LNCaP clone FGC (cell line): ENCODE results near the gene ISYNA1.

Experiments
- DNase-seq: peaks from one replicate; pipeline ENCODE4 v3.0.0-alpha.2; 2011; ENCODE audit warnings: low read depth
- H3K4me3 ChIP-seq: 2 replicates; pipeline ENCODE4 v1.5.1; 2011; ENCODE audit warnings: mild to moderate bottlenecking, low read depth, low read length, control low read depth
- CTCF ChIP-seq: IDR thresholded peaks from 2 replicates; pipeline ENCODE4 v1.5.1; 2012; ENCODE audit warnings: mild to moderate bottlenecking; ENCODE audit not compliant: control insufficient read depth, insufficient read depth; ENCODE audit errors: extremely low read depth

The ISYNA1 gene

GRCh38 chr19:18457483-18458331 lies 19.8 kb upstream of the ISYNA1 start:
- no peak overlapping the region for H3K4me3 ChIP-seq
- no peak for TF ChIP-seq CTCF

GRCh38 chr19:18456974-18457373 lies 19.0 kb upstream of the ISYNA1 start:
- DNase-seq, result no peak
- no peak overlapping the region for H3K4me3 ChIP-seq
- TF ChIP-seq CTCF, result no peak

More at GRCh38 chr19:18457483-18458331, 19.8 kb upstream of the ISYNA1 start:
- DNase-seq, result no peak

GRCh38 chr19:18456279-18456678 lies 18.3 kb upstream of the ISYNA1 start:
- TF ChIP-seq CTCF, result no peak
- DNase-seq, result no peak
- no peak overlapping the region for H3K4me3 ChIP-seq

GRCh38 chr19:18453269-18454024 lies 15.5 kb upstream of the ISYNA1 start:
- H3K4me3 ChIP-seq, result no peak overlapping the region
- TF ChIP-seq CTCF, result no peak
- DNase-seq, result no peak

GRCh38 chr19:18452386-18452785 lies 14.5 kb upstream of the ISYNA1 start:
- H3K4me3 ChIP-seq, result no peak overlapping the region
- no peak for TF ChIP-seq CTCF
- DNase-seq, result no peak

GRCh38 chr19:18450931-18451836 lies 13.3 kb upstream of the ISYNA1 start:
- H3K4me3 ChIP-seq, result no peak overlapping the region
- peak; percentile 97 for TF ChIP-seq CTCF
- no peak for DNase-seq
